IPS DF 19.7 (cell line): ENCODE results near the gene SCUBE1.
"Not testable (repeated sequence)": the region's sequence is repeated elsewhere in the genome, so short reads cannot be mapped to it uniquely, and the experiment has no call there.

ENCODE experiments used
- DNase-seq: peaks from one replicate; pipeline ENCODE4 v3.0.0-alpha.2; 2013; ENCODE audit warnings: low read depth, low spot score

SCUBE1 gene

DNA sequence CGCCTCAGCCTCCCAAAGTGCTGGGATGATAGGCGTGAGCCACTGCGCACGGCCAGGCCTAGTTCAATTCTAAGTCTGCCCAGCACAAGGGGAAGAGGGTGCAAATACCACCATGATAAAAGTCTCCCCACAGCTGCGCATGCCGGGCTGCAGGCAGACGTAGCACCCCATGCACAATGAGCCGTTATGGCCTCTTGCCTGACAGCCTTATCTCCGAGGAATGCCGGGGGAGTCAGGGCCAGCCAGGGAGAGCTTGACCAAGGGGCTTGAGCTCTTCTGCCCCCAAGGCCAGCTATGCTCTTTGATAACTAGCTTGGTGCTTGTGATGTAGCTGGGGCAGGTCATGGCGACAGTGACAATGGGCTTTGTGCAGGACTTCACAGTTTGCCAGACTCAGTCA lies 13.7 kb upstream of the SCUBE1 start:
- no peak for DNase-seq

DNA sequence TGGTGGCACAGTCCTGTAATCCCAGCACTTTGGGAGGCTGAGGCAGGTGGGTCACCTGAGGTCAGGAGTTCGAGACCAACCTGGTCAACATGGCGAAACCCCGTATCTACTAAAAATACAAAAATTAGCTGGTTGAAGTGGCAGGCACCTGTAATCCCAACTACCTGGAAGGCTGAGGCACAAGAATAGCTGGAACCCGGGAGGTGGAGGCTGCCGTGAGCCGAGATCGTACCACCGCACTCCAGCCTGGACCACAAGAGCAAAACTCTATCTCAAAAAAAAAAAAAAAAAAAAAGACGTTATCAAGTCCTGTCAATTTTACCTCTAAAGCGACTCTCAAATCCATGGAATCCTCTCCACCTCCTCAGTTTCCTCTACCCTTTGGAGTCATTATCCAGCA lies 12.5 kb upstream of the SCUBE1 start:
- DNase-seq, result not testable (repeated sequence)

DNA sequence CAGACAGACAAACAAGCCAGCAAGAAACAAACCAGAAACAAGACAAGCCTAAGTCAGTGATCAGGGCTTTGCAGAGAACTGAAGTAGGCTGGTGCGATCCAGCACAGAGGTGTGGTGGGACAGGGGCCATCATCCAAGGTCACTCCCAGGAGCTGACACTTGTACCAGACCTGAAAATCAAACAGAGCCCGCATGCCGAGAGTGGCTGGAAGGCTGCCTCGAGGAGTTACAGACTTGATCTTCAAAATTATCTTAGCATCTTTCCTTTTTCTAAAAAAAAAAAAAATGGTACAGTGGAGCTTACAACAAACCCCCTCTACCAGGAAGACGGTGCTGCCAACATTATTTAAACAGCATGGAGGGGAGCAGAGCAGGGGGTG lies 8.8 kb upstream of the SCUBE1 start:
- no peak for DNase-seq

DNA sequence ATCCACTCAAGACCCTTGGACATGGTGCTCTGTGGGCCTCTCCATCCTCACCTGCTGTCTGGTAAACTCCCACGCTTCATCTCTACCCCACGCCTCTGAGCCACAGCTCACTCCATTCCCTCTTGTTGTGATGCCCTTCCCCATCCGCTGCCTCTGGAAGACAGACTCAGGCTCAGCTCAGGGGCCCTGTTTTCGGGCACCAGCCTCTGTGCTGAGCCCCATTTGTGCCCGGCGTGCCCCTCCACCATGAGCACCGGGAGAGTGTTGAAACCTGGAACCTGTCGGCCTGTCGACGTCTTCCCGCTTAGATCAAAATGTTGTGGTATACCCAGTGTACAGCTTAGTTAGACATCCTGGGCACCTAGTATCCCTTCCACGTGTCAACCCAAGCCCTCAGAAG lies 6.5 kb upstream of the SCUBE1 start:
- no peak for DNase-seq

DNA sequence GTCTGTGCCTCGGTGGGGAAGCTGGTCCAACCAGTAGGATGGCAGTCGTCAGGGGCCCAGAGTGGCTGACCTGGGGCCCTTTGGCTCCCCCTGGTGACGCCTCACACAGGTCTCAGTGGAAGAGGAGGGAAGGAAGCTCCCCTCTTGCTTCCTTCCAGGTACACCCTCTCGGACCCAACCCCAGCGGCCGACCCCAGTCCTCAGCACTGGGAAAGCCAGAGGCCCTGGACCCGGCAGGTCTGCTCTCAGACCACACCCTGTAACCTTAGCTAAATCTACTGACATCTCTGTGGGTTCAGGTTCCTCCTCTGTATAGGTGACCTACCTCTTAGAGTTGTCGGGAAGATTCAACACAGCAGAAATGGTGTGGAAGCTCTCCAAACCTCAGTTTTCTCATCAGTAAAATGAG lies 3.4 kb upstream of the SCUBE1 start:
- DNase-seq, result peak; percentile 30

DNA sequence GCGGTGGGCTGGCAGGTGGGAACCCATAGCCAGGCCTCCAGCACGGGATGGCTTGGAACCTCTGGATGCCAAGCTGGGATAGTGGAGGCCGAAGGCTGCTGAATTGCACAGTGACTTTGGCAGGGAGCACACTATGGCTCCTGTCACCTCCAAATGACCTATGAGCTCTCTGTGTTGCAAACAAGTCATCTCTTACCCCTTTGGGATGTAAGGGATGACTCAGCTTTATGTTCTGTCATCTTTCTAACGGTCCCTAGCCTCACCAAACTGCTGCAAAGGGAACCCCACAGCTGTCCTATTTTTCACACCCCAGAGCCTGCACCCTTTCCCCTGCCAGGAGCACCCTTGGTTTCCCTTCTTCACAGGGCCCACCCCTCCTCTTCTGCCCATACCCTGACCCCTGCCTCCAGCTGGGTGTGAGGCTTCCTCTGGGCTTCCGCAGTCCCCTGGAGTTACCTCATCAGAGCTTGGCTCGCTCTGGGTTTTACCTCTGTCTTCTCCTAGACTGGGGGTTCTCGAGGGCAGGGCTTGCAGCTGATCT lies 2.7 kb upstream of the SCUBE1 start:
- DNase-seq, result no peak

DNA sequence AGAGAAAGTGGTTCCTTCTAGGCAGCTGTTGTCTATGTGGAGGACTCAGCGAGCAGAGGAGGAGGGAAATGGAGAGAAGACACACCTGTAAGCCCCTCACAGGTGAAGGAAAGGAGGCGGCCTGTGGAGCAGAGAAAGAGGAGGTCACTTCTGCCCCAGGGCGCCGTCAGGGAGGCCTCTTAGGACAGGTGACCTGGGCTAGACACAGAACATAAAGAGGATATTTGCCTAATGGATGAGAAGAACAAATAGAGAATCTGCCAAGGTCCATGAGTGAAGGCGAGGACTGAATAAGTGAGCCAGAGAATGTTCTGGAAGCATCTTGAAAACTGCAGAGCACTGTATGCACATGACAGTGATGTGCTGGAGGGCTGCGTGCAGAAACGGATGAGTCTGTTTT lies 2.2 kb upstream of the SCUBE1 start:
- no peak for DNase-seq

DNA sequence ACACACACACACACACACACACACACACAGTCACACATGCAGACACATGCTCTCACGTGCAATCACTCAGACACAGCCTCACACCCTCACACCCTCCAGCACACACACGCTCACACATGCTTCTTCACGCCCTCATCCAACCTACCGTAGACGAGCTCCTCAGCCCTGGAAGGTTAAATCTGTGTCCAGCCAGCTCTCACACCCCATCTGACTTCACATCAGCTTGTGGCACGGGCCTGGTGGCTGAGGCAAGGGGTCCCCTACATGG lies 1.3 kb upstream of the SCUBE1 start:
- DNase-seq, result no peak

DNA sequence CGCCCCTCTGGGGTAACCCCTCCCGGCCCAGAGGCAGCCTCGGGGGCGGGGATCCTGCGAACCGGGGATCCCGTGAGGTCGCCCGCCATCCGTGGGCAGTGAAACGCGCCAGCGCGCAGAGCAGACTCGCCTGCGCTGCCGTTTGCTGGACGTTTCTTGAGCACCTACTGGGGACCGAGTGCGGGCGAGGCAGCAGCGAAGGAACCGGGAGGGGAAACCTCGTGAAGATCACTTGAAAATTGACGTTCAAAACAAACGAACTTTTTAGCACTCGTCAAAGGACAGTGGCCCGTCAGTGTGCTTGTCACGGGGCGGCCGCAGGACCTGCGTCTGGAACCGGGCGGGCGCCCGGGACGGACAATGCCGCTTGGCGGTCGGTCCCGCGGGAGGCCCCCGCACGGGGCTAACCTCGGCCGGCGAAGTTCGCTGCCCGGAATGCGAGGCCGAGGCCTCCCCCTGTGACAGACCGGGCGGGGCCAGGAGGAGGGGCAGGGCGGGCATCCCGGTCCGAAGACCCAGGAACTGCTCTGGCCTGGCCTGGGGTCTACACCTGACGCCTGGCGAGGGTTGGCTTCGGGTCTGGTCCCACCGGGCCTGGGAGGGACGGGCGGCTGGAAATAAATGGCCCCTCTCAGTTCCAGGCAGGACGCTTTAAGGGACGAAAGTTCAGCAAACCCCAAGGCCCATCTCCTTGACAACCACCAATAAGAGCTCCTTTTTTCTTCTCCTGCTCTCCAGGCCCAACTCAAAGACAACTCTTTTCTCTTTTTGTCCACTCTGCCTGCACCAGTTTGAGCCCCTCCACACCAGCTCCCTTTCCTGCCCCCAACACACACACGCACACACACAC lies 723 bp upstream of the SCUBE1 start:
- no peak for DNase-seq

DNA sequence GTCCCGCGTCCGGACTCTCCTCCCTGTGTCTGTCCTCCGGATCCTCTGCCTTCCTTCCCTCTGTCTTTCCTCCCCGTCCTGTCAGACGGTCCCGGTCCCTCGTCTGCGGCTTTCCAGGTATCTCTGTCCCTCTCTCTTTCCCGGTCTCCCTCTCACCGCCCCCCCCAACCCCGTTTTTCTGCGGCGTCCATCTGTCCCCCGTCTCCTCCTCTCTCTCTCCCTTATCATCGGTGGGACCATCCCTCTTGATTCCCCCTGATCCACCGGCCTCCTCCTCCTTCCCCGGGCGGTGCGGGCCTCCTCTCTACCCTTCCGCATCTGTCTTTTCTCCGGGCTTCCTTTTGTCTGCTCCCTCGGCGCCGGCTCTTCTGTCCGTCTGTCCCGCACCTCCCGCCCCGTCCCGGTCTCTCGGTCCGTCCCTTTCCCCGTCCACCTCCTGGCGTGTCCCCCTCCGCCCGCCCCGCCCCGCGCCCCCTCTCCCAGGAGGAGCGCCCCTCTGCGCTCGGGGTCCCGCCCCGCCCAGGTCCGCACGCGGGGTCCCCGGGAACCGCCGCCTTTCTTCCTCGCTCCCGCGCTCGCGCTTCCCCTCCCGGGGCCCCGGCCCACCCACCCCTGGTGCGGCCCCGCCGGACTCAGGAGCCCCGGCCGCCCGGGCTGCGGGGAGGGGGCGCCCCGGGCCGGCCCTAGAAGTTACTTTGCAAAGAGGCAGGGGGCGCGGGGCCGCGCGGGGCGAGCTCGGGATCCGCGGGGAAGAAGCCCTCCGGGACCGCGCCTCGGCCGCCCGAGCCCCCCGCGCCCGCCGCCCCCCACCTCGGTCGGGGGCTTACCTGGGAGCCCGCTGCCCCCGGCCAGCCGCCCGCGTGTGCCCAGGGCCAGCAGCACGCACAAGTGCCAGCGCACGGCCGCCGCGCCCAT lies 568 bp downstream of the SCUBE1 start:
- no peak for DNase-seq

DNA sequence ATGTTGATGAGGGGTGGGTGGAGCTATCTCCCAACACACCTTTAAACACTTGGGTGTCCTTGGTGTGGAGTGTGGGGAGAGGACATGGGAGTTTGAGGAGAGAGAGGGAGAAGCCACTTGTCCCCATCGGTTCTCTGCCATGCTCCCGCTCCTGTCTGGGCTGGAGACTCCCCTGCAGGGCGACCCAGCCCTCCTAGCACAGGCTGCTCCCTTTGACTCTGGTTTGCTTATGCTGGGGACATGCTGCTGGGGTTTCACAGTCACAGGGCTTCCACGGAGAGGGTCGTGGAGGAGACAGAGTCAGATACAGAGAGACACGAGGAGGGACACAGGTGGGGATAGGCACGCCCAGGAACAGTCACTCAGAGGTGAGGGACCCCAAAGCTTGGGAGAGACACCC lies 1.6 kb downstream of the SCUBE1 start:
- no peak for DNase-seq

DNA sequence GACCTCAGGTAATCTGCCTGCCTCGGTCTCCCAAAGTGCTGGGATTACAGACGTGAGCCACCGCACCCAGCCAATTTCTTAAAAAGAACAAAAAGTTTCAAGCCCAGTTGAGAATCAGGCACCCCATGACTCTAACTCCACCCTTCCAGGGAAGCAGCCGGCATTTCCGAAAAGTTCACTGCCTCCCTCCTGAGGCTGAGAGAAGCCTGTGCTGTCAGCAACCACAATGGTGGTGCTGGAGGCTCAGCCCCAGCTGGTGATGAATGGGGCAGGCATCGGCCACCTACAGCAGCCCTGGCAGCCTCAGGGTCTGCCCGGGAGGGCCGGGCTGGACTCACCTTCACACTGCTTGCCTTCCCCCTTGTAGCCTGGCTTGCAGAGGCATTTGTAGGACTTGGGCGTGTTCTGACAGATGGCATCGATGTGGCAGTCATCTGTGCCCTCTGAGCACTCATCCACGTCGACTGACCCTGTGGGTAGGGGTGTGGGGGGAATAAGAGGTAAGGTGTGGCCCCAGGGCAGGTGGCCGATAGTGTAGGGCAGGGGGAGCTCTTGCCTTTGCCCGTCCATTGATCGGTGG lies 4.3 kb downstream of the SCUBE1 start:
- no peak for DNase-seq

DNA sequence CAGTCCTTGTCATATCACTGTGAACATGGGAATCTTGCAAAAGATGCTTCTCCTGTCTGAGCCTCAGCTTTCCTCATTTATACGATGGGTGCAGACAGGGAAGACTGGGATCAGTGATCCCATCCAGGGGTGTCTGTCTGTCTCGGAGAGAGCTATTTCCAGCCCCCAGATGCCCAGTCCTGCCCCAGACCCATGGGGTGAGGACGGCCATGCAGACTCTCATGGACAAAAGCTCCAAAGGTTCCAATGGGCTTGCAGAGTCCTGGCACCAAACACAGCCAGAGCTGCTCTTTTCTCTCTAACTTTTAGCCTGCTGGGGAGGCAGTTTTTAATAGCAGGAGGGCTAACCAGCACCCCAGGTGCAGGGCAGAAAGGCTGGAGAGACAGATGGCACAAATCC lies 5.2 kb downstream of the SCUBE1 start:
- DNase-seq, result no peak

DNA sequence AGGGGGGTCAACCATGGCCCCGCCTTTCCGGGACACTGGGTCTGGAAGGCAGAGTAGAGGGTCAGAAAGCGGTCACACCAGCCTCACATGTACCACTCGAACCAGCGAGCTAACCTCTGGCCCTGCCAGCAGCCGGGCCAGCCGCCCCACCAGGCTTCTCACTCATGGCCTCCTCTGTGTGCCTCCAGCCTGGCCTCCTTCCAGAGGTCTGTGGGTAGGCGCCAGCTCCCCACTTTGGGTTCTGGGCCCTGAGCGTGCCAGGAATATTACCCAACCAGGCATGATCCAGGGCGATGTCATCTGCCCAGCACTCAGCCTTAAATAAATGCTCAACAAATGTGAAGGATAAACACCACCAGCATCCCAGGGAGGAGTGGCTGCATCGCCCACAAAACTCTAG lies 5.8 kb downstream of the SCUBE1 start:
- no peak for DNase-seq

DNA sequence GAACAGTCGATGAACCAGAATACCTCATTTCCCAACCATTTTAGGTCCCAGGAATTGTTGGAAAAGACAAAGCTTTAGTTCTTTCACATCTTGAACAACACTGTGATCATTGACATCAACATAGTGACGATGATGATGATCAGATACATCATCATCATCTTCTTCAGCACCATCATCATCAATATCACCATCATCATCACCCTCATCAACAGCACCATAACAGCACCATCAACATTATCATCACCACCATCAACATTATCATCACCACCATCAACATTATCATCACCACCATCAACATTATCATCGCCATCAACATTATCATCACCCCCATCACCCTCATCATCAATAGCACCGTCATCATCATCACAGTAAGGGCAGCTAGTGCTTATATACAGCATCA lies 8.8 kb downstream of the SCUBE1 start:
- DNase-seq, result no peak

DNA sequence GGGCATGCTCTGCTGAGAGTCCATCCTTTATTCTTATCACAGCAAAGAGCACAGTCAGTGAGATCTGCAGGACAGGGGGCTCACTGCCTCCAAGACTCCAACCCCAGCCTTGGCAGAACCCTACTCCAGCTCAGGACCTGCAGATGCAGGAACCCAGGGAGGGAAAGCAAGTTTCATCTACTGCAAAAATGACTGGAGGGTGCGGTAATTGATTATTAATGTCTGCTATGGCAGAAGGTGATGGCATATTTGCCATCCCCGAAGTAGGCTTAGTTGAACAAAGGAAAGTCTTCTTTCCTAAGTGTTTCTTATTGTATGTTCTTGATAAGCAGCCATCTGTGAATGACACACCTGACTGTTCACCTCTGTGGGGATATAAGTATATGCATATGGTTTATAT lies 9.2 kb downstream of the SCUBE1 start:
- no peak for DNase-seq

DNA sequence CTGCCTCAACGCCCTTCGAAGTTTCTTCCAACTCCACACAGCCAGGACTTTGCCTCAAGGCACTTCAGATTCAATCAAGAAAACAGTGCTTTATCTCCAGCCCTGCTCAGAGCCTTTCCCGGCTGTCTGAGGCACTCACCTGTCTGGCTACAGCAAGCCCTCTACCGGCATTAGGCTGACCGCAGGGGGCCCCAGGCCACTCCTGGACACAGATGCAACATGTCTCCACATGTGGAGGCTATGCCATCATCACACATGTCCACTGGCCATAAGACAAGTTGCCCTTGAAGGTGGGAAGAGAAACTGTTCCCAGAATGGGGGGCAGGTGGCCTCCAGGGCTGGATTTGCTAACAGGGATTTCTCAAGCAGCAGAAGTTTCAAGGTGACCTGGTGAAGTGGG lies 10.0 kb downstream of the SCUBE1 start:
- DNase-seq, result no peak

DNA sequence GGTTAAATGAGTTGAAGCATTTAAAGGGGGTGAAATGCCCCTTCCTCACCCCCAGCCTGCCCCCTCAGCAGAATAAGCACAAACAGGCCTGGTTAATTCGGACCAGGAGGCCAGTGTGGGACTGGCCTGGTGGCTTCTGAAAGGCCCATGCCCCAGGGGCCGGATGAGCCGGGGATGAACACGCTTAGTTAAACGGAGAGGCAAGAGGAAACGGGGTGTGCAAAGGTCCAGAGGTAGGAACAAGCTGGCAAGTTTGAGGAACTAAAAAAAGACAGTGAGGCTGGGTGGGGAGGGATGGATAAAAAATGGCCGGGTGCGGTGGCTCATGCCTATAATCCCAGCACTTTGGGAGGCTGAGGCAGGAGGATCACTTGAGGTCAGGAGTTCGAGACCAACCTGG lies 11.5 kb downstream of the SCUBE1 start:
- no peak for DNase-seq

DNA sequence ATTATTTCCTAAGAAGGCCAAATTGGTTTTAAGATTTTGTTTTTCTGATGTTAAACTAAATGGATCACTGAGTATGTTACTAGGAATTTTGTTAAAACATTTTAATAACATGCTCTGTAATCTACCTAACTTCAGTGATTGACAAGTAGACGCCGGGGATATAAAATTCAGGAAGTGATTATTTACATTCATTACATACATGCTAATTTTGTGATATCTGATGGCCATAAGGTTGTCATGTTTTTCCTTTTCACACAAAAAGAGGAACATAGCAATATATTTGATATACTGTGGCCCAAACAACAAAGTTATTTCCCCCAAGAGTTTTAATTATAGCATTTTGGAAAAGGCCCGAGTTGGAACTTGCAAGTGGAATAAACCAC lies 12.1 kb downstream of the SCUBE1 start:
- no peak for DNase-seq

DNA sequence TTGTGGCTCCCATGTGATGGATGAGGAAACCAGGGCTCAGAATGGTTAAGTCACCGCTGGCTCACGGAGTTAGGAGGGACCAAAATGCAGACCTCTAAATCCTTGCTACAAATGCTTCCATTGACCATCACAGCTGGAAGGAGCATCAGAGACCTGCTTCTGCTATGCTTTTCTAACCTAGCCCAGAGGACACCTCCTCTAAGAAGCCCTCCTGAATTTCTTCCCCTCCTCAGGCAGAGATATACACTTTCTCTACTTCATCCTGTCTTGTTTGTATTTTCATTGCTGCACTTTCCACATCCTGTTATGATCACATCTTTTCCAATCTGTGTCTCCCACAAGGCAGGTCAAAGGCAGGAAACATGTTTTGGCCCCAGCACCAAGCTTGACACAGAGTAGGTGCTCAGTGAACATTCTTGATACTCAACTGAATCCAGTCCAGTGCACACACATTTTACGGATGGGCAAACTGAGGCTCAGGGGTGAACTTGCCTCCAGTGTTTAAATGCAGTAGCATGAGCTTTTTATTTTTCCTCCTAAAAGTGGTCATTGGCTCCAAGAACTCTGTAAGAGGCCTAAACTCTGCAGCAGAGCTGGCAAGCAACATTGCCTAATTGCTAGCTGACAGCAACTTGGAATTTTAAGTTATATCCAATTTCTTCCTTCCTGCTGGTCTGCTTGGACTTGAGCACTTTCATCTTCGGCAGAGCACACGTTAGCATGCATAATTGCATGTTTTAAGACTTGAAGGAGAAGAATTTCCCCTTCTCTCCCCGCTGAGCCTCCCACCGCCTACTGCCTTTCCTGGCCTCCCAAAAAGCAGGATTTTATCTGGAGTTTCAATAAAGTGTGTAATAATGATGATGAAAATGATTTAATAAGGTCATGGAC lies 12.7 kb downstream of the SCUBE1 start:
- no peak for DNase-seq

DNA sequence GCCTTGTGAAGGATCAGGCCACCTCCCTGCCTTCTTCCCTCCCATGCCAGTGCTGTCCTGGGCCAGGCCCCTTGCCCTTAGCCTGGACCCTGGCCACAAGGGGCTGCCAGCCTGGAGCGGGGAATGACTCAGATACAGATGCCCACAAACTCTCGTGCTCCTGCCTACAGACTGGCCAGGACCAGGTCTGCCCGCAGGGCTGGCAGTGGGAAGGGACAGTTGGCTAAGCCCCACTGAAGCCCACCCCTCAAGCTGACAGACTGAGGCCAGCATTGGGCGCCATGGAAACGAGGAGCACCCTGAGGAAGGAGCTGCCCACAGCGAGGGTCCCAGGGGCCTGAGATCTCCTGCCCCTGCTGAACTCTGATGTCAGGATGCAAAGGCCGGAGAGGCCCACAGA lies 14.1 kb downstream of the SCUBE1 start:
- DNase-seq, result no peak

DNA sequence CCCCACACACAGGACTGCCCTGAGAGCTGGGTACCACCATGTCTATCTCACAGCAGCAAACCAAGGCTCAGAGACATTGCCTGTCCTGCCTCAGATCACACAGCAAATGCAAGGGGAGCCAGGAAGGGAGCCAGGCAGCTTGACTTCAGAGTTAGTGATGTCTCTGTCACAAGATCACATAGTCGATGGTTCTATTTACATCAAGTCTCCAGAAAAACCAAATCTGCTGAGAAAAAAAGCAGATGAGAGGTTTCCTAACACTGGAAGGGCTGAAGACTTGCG lies 16.1 kb downstream of the SCUBE1 start:
- no peak for DNase-seq
